SK-N-SH (cell line): Measurements from ENCODE around the gene CMBL. TPM values are rescaled to one million over a fixed set of nuclear protein-coding genes. Genes with fewer than 3 reads are reported as not detected.

Experiments used
- CTCF ChIA-PET: fragments of 300-600, 350-600 bp; formaldehyde crosslinking; extraction: SDS; loops from one replicate; lab custom pipeline; 2021; lab: Yijun Ruan, JAX
- POLR2A ChIA-PET: fragments of 350-600 bp; sonication (Branson Sonifier 250); formaldehyde crosslinking; extraction: SDS; loops from one replicate; lab custom pipeline; 2020; ENCODE audit warnings: antibody characterized with exemption, inconsistent platforms; lab: Yijun Ruan, JAX
- DNase-seq: peaks from one replicate; pipeline ENCODE4 v3.0.0; 2012
- H2AFZ ChIP-seq: fragments of 200-600 bp; sonication (generic); 2 replicates; pipeline ENCODE4 v1.8.1; 2016; ENCODE audit warnings: antibody characterized with exemption, mild to moderate bottlenecking, low read depth
- H3F3A ChIP-seq: fragments of 200-600 bp; sonication (generic); replicated peaks from 2 replicates; pipeline ENCODE3; 2016; ENCODE audit warnings: antibody characterized with exemption, mild to moderate bottlenecking; ENCODE audit not compliant: insufficient read depth
- H3K27ac ChIP-seq, 2 experiments: fragments of 200-500 bp in 1 of 2; fragments of 200-600 bp in 1 of 2; sonication (Bioruptor generic) in 1 of 2; sonication (generic), shearing (Covaris generic) in 1 of 2; 2 replicates each; pipeline versions ENCODE4 v1.5.1 to v1.6.1; 2014 to 2016; ENCODE audit warnings: low read depth in 2 of 2, inconsistent platforms in 1 of 2, low read length in 1 of 2, mild to moderate bottlenecking in 1 of 2, mixed read lengths in 1 of 2
- H3K27me3 ChIP-seq: fragments of 200-600 bp; sonication (generic), shearing (Covaris generic); 2 replicates; pipeline ENCODE4 v1.6.1; 2016; ENCODE audit warnings: mixed run types; ENCODE audit not compliant: insufficient read depth
- H3K36me3 ChIP-seq, 2 experiments: fragments of 200-500 bp in 1 of 2; fragments of 200-600 bp in 1 of 2; sonication (Bioruptor generic) in 1 of 2; sonication (generic) in 1 of 2; replicated peaks in 1 of 2; 2 replicates each; pipeline versions ENCODE3 to v1.5.1; 2014 to 2016; ENCODE audit warnings: low read length in 1 of 2, mild to moderate bottlenecking in 1 of 2; ENCODE audit not compliant: insufficient read depth in 2 of 2, control insufficient read depth in 1 of 2
- H3K4me1 ChIP-seq, 2 experiments: fragments of 200-500 bp in 1 of 2; fragments of 200-600 bp in 1 of 2; sonication (Bioruptor generic) in 1 of 2; sonication (generic), shearing (Covaris generic) in 1 of 2; 2 replicates each; pipeline versions ENCODE4 v1.5.1 to v1.6.1; 2014 to 2016; ENCODE audit warnings: low read depth in 1 of 2, low read length in 1 of 2, mixed run types in 1 of 2; ENCODE audit not compliant: insufficient read depth in 2 of 2, control insufficient read depth in 1 of 2
- H3K4me2 ChIP-seq: fragments of 200-600 bp; sonication (generic), shearing (Covaris generic); 2 replicates; pipeline ENCODE4 v1.6.1; 2017; ENCODE audit warnings: mixed run types
- H3K4me3 ChIP-seq, 2 experiments: fragments of 200-500 bp in 1 of 2; fragments of 200-600 bp in 1 of 2; sonication (Bioruptor generic) in 1 of 2; sonication (generic), shearing (Covaris generic) in 1 of 2; 2 replicates each; pipeline versions ENCODE4 v1.5.1 to v1.8.1; 2014 to 2016; ENCODE audit warnings: low read depth in 2 of 2, inconsistent platforms in 1 of 2, low read length in 1 of 2, mild to moderate bottlenecking in 1 of 2, mixed read lengths in 1 of 2, moderate library complexity in 1 of 2
- H3K79me2 ChIP-seq: fragments of 200-600 bp; sonication (generic); 2 replicates; pipeline ENCODE4 v1.8.1; 2017; ENCODE audit warnings: mild to moderate bottlenecking; ENCODE audit not compliant: insufficient read depth
- H3K9ac ChIP-seq: fragments of 200-600 bp; sonication (generic); 2 replicates; pipeline ENCODE4 v1.6.1; 2017; ENCODE audit warnings: mixed run types
- H3K9me2 ChIP-seq: fragments of 200-600 bp; sonication (generic); 2 replicates; pipeline ENCODE4 v1.6.1; 2017; ENCODE audit warnings: mixed run types
- H3K9me3 ChIP-seq: fragments of 200-600 bp; sonication (generic); 2 replicates; pipeline ENCODE4 v1.6.1; 2017; ENCODE audit warnings: mixed run types, mild to moderate bottlenecking, moderate library complexity
- H4K20me1 ChIP-seq: fragments of 200-600 bp; sonication (generic); 2 replicates; pipeline ENCODE4 v1.6.1; 2017; ENCODE audit warnings: mild to moderate bottlenecking, mixed run types; ENCODE audit not compliant: insufficient read depth
- EP300 ChIP-seq, 2 experiments: IDR thresholded peaks; 2 replicates each; pipeline versions ENCODE4 v1.4.0 to v1.6.1; 2012; ENCODE audit warnings: borderline replicate concordance in 1 of 2, low read depth in 1 of 2, low read length in 1 of 2
- FOXM1 ChIP-seq: IDR thresholded peaks from 2 replicates; pipeline ENCODE4 v1.4.0; 2012; ENCODE audit warnings: low read depth, mild to moderate bottlenecking
- GATA2 ChIP-seq: sonication (generic); formaldehyde crosslinking; IDR thresholded peaks from 2 replicates; pipeline ENCODE4 v1.5.0; 2020; ENCODE audit warnings: mild to moderate bottlenecking, missing genetic modification reagents
- JUND ChIP-seq: IDR thresholded peaks from 2 replicates; pipeline ENCODE4 v1.4.0; 2012
- MEF2A ChIP-seq: IDR thresholded peaks from 2 replicates; pipeline ENCODE4 v1.4.0; 2012; ENCODE audit warnings: low read depth, borderline replicate concordance
- NFIC ChIP-seq: IDR thresholded peaks from 2 replicates; pipeline ENCODE4 v1.4.0; 2012; ENCODE audit warnings: borderline replicate concordance
- NRF1 ChIP-seq: IDR thresholded peaks from 2 replicates; pipeline ENCODE4 v1.6.1; 2012; ENCODE audit warnings: low read depth, mild to moderate bottlenecking, low read length
- PBX3 ChIP-seq: IDR thresholded peaks from 2 replicates; pipeline ENCODE4; 2012
- REST ChIP-seq: IDR thresholded peaks from 2 replicates; pipeline ENCODE4 v1.6.1; 2012; ENCODE audit warnings: mild to moderate bottlenecking, low read depth, low read length, moderate library complexity
- RXRA ChIP-seq: IDR thresholded peaks from 2 replicates; pipeline ENCODE4 v1.4.0; 2012; ENCODE audit warnings: low read depth, mild to moderate bottlenecking, borderline replicate concordance
- TEAD4 ChIP-seq: IDR thresholded peaks from 2 replicates; pipeline ENCODE4 v1.4.0; 2012; ENCODE audit warnings: mild to moderate bottlenecking, borderline replicate concordance; ENCODE audit not compliant: insufficient read depth
- USF1 ChIP-seq: IDR thresholded peaks from 2 replicates; pipeline ENCODE4 v1.4.0; 2012; ENCODE audit warnings: low read depth, borderline replicate concordance
- YY1 ChIP-seq: IDR thresholded peaks from 2 replicates; pipeline ENCODE4 v1.4.0; 2012; ENCODE audit warnings: low read depth, mild to moderate bottlenecking
- WGBS: methylation state at CpG from one replicate; pipeline ENCODE4 v1.1.6; 2017; ENCODE audit warnings: low lambda C conversion rate; 5-methylcytosine and 5-hydroxymethylcytosine counted together
- polyA plus RNA-seq, 3 experiments: library from polyadenylated mRNA; depleted of rRNA; stranded (reverse); fragments of >200 nt; gene quantifications; 2 replicates each; pipeline ENCODE4 v1.2.3, GENCODE V29; 2012
- TF ChIP-seq, protein P1 (sequence below): IDR thresholded peaks from 2 replicates; pipeline ENCODE4 v1.4.0; 2012; ENCODE audit warnings: low read depth, borderline replicate concordance

Gene CMBL
- polyA plus RNA-seq, 1 of the 3 experiments (the other 2 are of a cell fraction): 61.0 TPM

- DNase-seq: no peak
- ChIA-PET POLR2A (no interaction called here), CTCF (no interaction called here)
- Histone ChIP-seq H3K79me2 (no peaks in the 10 kb centered on the region), H3K9ac (no peak overlapping the region), H3K4me3 (no peak overlapping the region), H3F3A (no peaks in the 10 kb centered on the region), H3K27ac (no peak overlapping the region), H3K36me3 (no peaks in the 10 kb centered on the region), H3K9me3 (no peaks in the 10 kb centered on the region), H3K27me3 (no peaks in the 10 kb centered on the region), H4K20me1 (no peaks in the 10 kb centered on the region), H3K4me1 (peaks cover 0 to 4% of the 10 kb centered on the region in 2 experiments; a peak in 2 of 4 replicates), H2AFZ (no peak overlapping the region), H3K9me2 (no peaks in the 10 kb centered on the region), H3K4me2 (no peak overlapping the region)
- TF ChIP-seq FOXM1: no peak
- TF ChIP-seq NFIC: no peak
- TF ChIP-seq JUND: no peak
- no peak for TF ChIP-seq NRF1
- TF ChIP-seq, protein P1, sequence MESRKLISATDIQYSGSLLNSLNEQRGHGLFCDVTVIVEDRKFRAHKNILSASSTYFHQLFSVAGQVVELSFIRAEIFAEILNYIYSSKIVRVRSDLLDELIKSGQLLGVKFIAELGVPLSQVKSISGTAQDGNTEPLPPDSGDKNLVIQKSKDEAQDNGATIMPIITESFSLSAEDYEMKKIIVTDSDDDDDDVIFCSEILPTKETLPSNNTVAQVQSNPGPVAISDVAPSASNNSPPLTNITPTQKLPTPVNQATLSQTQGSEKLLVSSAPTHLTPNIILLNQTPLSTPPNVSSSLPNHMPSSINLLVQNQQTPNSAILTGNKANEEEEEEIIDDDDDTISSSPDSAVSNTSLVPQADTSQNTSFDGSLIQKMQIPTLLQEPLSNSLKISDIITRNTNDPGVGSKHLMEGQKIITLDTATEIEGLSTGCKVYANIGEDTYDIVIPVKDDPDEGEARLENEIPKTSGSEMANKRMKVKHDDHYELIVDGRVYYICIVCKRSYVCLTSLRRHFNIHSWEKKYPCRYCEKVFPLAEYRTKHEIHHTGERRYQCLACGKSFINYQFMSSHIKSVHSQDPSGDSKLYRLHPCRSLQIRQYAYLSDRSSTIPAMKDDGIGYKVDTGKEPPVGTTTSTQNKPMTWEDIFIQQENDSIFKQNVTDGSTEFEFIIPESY: no peak
- no peak for TF ChIP-seq GATA2 (CRISPR knock-in tag)
- no peak for TF ChIP-seq EP300 (IDR thresholded peaks at IDR 0.05; ENCODE audit: borderline replicate concordance in 1 of 2, low read depth in 1 of 2, low read length in 1 of 2)
- no peak for TF ChIP-seq PBX3
- TF ChIP-seq RXRA: no peak
- no peak for TF ChIP-seq MEF2A
- no peak for TF ChIP-seq TEAD4
- no peak for TF ChIP-seq REST
- TF ChIP-seq YY1: no peak
- TF ChIP-seq USF1: no peak
- 90% methylated on average over 6 of the region's 6 CpGs for WGBS
These were observed 17.0 kb upstream of the CMBL start for GRCh38 chr5:10324518-10325370.
